HepG2 (cell line): ENCODE measurements around the gene ARHGAP25. TPM values are rescaled to one million over a fixed set of nuclear protein-coding genes. Genes with fewer than 3 reads are reported as not detected.

Experiments used
- ATAC-seq: fragments of 200-7000 bp; cut with Tn5 transposase; 3 replicates; pipeline ENCODE4 v1.9.1; 2020; ENCODE audit warnings: mild to moderate bottlenecking, moderate library complexity
- BruUV-seq: library from RNA; stranded (reverse); fragments of 400-500 nt; replicated peaks from 2 replicates; lab custom pipeline; 2021; lab: Mats Ljungman, UMichigan
- CTCF ChIA-PET: fragments of 300-600 bp; formaldehyde crosslinking; extraction: SDS; loops from one replicate; lab custom pipeline; 2021; ENCODE audit warnings: low total read pairs, inconsistent platforms, low intra/inter-chr PET ratio; lab: Yijun Ruan, JAX
- POLR2A ChIA-PET: fragments of 350-600 bp; sonication (Branson Sonifier 250); formaldehyde crosslinking; loops from one replicate; lab custom pipeline; 2020; ENCODE audit warnings: antibody characterized with exemption, inconsistent platforms; lab: Yijun Ruan, JAX
- DNase-seq: peaks from one replicate; pipeline ENCODE4 v3.0.0-alpha.2; 2015; ENCODE audit warnings: low spot score
- FAIRE-seq: peaks from 3 replicates; lab custom pipeline; 2011; peaks lifted over from hg19 to GRCh38; lab: Jason Lieb, UNC
- H2AFZ ChIP-seq: one replicate; pipeline ENCODE4 v1.6.1; 2011; ENCODE audit warnings: low read length, inconsistent platforms
- H3K27ac ChIP-seq: fragments of 300-600 bp; 3 replicates; pipeline ENCODE4 v1.8.0; 2011; ENCODE audit warnings: mixed run types, mild to moderate bottlenecking, mixed read lengths, low read length, inconsistent platforms; ENCODE audit not compliant: insufficient read depth; ENCODE audit errors: extremely low read length
- H3K27me3 ChIP-seq, 2 experiments: fragments of 200-600 bp in 1 of 2; 2 replicates in 1 of 2; 3 replicates in 1 of 2; pipeline versions ENCODE4 v1.6.0 to v1.8.0; 2011; ENCODE audit warnings: low read length in 2 of 2, mild to moderate bottlenecking in 2 of 2, moderate library complexity in 2 of 2, inconsistent platforms in 1 of 2; ENCODE audit not compliant: insufficient read depth in 2 of 2, control insufficient read depth in 1 of 2
- H3K36me3 ChIP-seq, 2 experiments: fragments of 200-600 bp in 1 of 2; replicated peaks in 1 of 2; 2 replicates in 1 of 2; 3 replicates in 1 of 2; pipeline versions ENCODE4 v1.5.1 to v1.8.0; 2011; ENCODE audit warnings: low read length in 2 of 2, inconsistent platforms in 1 of 2; ENCODE audit not compliant: insufficient read depth in 2 of 2, control insufficient read depth in 1 of 2
- H3K4me1 ChIP-seq: 2 replicates; pipeline ENCODE4 v1.5.1; 2012; ENCODE audit warnings: low read length, inconsistent platforms; ENCODE audit not compliant: insufficient read depth
- H3K4me2 ChIP-seq: 2 replicates; pipeline ENCODE4 v1.6.0; 2011; ENCODE audit warnings: low read depth, low read length, inconsistent platforms
- H3K4me3 ChIP-seq, 3 experiments: fragments of 200-600 bp in 1 of 3; sonication (generic), shearing (Covaris generic) in 1 of 3; replicated peaks in 1 of 3; 2 replicates each; pipeline ENCODE4 v1.5.1; 2011 to 2016; ENCODE audit warnings: low read length in 3 of 3, inconsistent platforms in 2 of 3, low read depth in 2 of 3, mild to moderate bottlenecking in 2 of 3, control low read depth in 1 of 3, mixed read lengths in 1 of 3; ENCODE audit not compliant: insufficient read depth in 1 of 3
- H3K79me2 ChIP-seq: one replicate; pipeline ENCODE4 v1.6.1; 2011; ENCODE audit warnings: low read length, inconsistent platforms; ENCODE audit not compliant: insufficient read depth
- H3K9ac ChIP-seq: 2 replicates; pipeline ENCODE4 v1.6.0; 2011; ENCODE audit warnings: mild to moderate bottlenecking, low read depth, low read length, inconsistent platforms; ENCODE audit not compliant: insufficient read depth
- H3K9me3 ChIP-seq: 2 replicates; pipeline ENCODE4 v1.5.1; 2012; ENCODE audit warnings: mild to moderate bottlenecking, low read length
- H4K20me1 ChIP-seq: 2 replicates; pipeline ENCODE4 v1.6.0; 2011; ENCODE audit warnings: inconsistent platforms, mild to moderate bottlenecking, low read length, moderate library complexity; ENCODE audit not compliant: insufficient read depth
- GABPA ChIP-seq, 2 experiments: IDR thresholded peaks; 2 replicates each; pipeline ENCODE4 v1.6.1; 2011 to 2016; ENCODE audit warnings: low read depth in 2 of 2, low read length in 1 of 2, missing biosample characterization in 1 of 2, missing genetic modification characterization in 1 of 2
- RAD21 ChIP-seq: fragments of 450-650 bp; formaldehyde crosslinking; IDR thresholded peaks from 2 replicates; pipeline ENCODE4 v1.5.0; 2020; ENCODE audit warnings: mild to moderate bottlenecking
- RORA ChIP-seq: sonication (generic); formaldehyde crosslinking; IDR thresholded peaks from 2 replicates; pipeline ENCODE4 v1.5.0; 2020; ENCODE audit warnings: mild to moderate bottlenecking, missing genetic modification reagents, moderate library complexity
- SMC3 ChIP-seq: IDR thresholded peaks from 2 replicates; pipeline ENCODE4 v1.6.1; 2011; ENCODE audit warnings: low read length, improper control_type of control experiment
- STAG1 ChIP-seq: sonication (generic); formaldehyde crosslinking; IDR thresholded peaks from 2 replicates; pipeline ENCODE4 v1.4.0; 2020; ENCODE audit warnings: missing genetic modification reagents
- ZKSCAN1 ChIP-seq: fragments of 150-350 bp; IDR thresholded peaks from 2 replicates; pipeline ENCODE4 v1.6.1; 2014; ENCODE audit warnings: low read length
- WGBS: methylation state at CpG from one replicate; pipeline ENCODE4 v1.1.6; 2017; ENCODE audit warnings: low lambda C conversion rate; 5-methylcytosine and 5-hydroxymethylcytosine counted together
- in situ Hi-C: cut with HindIII; loops from 2 replicates; pipeline ENCODE4 v1.10.0; 2017; ENCODE audit warnings: low pct_unique_long_range_greater_than_20kb; ENCODE audit not compliant: extremely low pct_ligation_motif_present
- intact Hi-C: fragments of 100-400 bp; cut with micrococcal nuclease; formaldehyde crosslinking; loops from one replicate; pipeline ENCODE4 v1.10.0; 2022; ENCODE audit not compliant: unreplicated experiment
- polyA plus RNA-seq, 8 experiments: library from polyadenylated mRNA; depleted of rRNA in 3 of 8; stranded (reverse) in 7 of 8; unstranded in 1 of 8; fragments of >200 nt; fragmentation: Illumina TruSeq in 4 of 8; extraction: Trizol in 4 of 8; gene quantifications; 2 replicates each; pipeline versions ENCODE4 v1.2.1 to v1.2.3, GENCODE V29; 2011 to 2016; ENCODE audit warnings: low read depth in 4 of 8, missing spikeins in 1 of 8, mixed read lengths in 1 of 8; ENCODE audit not compliant: insufficient read depth in 1 of 8
- total RNA-seq, 5 experiments: library from RNA; depleted of rRNA; stranded (reverse); fragments of >200 nt; fragmentation: Illumina TruSeq; extraction: Trizol; gene quantifications; 2 replicates each; pipeline ENCODE4 v1.2.3, GENCODE V29; 2016; ENCODE audit warnings: low read depth in 1 of 5
- TF ChIP-seq, protein P1 (sequence below): sonication (generic); formaldehyde crosslinking; IDR thresholded peaks from 2 replicates; pipeline ENCODE4 v1.4.0; 2020; ENCODE audit warnings: mild to moderate bottlenecking, missing genetic modification reagents
- TF ChIP-seq, protein P2 (sequence below): sonication (generic); formaldehyde crosslinking; IDR thresholded peaks from 2 replicates; pipeline ENCODE4 v1.5.0; 2020; ENCODE audit warnings: mild to moderate bottlenecking, missing genetic modification reagents, moderate library complexity

ARHGAP25 gene
- total and polyA plus RNA-seq, 2 of the 13 experiments (the other 11 are each of a cell fraction or from before 2014, with no cell fraction given): not detected

DNA sequence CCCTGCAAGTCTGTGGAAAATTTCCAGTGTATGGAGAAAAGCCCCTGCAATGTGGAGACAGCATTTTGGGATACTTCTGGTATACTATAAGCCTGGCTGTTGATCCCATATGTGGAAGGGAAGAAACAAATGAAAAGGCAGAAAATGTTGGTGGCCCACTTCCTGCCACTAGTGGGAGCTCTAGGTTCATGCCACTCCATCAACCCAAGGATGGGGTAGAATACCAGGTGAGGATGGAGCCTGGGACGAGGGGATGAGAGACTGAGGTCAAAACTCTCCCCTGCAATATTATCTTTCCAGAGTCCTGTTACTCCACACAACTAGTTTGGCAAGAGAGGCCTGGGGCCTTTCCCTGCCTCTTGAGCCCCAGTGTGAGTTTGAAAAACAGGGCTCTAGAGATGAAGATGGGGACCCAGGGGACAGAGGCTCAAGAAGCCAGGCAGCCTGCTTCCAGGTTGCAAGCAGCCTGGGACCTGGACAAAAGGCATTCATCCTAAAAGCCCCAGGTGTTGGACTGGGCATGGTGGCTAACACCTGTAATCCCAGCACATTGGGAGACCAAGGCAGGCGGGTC is 104.7 kb downstream of the ARHGAP25 start:
- Histone ChIP-seq H3K4me2 (no peak overlapping the region), H4K20me1 (no peaks in the 10 kb centered on the region), H3K4me1 (no peaks in the 10 kb centered on the region), H3K36me3 (no peaks in the 10 kb centered on the region), H3K4me3 (no peak overlapping the region), H2AFZ (no peak overlapping the region), H3K79me2 (no peaks in the 10 kb centered on the region), H3K9ac (no peak overlapping the region), H3K9me3 (0 out of 2 replicates have a peak, but pooled peaks cover 4% of the 10 kb centered on the region), H3K27ac (no peak overlapping the region), H3K27me3 (peaks cover 1 to 18% of the 10 kb centered on the region in 2 experiments; a peak in 2 of 5 replicates)
- TF ChIP-seq ZKSCAN1 (0 out of 2 replicates have a peak, but pooled peaks have one; percentile 23), RAD21 (CRISPR knock-in tag) (0 out of 2 replicates have a peak, but pooled peaks have one; percentile 15), GABPA (IDR thresholded peaks at IDR 0.05; ENCODE audit: low read depth, low read length) (no peak), GABPA (CRISPR knock-in tag; IDR thresholded peaks at IDR 0.05; ENCODE audit: low read depth) (0 out of 2 replicates have a peak, but pooled peaks have one; percentile 17), STAG1 (CRISPR knock-in tag) (peak; percentile 53), RORA (CRISPR knock-in tag) (no peak), SMC3 (peak; percentile 28; the same call in 1 of the 2 replicates)
- TF ChIP-seq, protein P1, sequence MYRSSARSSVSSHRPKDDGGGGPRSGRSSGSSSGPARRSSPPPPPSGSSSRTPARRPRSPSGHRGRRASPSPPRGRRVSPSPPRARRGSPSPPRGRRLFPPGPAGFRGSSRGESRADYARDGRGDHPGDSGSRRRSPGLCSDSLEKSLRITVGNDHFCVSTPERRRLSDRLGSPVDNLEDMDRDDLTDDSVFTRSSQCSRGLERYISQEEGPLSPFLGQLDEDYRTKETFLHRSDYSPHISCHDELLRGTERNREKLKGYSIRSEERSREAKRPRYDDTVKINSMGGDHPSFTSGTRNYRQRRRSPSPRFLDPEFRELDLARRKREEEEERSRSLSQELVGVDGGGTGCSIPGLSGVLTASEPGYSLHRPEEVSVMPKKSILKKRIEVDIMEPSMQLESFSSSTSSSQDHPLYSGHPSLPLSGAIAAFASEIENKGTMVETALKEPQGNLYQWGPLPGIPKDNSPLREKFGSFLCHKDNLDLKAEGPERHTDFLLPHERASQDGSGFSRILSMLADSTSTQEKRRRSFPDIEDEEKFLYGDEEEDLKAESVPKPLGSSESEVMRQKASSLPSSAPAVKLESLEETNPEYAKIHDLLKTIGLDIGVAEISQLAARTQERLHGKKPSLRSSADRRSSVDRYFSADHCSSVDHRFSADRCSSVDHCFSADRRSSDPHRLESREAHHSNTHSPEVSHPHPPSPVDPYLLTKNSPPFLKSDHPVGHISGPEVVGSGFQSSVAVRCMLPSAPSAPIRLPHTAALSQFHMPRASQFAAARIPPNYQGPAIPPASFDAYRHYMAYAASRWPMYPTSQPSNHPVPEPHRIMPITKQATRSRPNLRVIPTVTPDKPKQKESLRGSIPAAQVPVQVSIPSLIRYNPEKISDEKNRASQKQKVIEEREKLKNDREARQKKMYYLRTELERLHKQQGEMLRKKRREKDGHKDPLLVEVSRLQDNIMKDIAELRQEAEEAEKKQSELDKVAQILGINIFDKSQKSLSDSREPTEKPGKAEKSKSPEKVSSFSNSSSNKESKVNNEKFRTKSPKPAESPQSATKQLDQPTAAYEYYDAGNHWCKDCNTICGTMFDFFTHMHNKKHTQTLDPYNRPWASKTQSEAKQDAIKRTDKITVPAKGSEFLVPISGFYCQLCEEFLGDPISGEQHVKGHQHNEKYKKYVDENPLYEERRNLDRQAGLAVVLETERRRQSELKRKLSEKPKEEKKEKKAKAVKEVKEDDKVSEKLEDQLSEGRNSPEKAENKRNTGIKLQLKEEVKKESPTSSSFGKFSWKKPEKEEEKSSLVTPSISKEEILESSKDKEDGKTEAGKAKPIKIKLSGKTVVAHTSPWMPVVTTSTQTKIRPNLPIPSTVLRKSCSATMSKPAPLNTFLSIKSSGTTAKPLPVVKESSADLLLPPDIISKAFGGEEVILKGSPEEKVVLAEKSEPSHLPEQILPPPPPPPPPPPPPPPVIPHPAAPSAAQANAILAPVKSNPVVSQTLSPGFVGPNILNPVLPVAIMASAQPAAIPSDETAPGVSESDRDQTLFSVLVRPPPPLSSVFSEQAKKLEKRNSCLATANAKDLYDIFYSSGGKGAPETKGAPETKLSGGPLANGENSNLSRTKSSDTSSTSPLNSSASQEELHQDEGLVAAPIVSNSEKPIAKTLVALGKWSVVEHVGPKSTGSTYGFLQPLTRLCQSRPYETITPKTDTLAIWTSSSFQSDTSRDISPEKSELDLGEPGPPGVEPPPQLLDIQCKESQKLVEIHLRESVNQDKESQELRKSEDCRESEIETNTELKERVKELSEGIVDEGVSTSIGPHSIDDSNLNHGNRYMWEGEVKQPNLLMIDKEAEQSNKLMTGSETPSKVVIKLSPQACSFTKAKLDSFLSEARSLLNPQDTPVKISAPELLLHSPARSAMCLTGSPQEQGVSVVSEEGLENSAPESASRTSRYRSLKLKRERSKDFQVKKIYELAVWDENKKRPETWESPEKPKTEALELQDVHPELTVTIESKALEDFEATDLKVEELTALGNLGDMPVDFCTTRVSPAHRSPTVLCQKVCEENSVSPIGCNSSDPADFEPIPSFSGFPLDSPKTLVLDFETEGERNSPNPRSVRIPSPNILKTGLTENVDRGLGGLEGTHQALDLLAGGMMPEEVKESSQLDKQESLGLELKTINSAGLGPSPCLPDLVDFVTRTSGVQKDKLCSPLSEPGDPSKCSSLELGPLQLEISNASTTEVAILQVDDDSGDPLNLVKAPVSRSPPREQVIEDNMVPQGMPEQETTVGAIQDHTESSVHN: no peak
- TF ChIP-seq, protein P2, sequence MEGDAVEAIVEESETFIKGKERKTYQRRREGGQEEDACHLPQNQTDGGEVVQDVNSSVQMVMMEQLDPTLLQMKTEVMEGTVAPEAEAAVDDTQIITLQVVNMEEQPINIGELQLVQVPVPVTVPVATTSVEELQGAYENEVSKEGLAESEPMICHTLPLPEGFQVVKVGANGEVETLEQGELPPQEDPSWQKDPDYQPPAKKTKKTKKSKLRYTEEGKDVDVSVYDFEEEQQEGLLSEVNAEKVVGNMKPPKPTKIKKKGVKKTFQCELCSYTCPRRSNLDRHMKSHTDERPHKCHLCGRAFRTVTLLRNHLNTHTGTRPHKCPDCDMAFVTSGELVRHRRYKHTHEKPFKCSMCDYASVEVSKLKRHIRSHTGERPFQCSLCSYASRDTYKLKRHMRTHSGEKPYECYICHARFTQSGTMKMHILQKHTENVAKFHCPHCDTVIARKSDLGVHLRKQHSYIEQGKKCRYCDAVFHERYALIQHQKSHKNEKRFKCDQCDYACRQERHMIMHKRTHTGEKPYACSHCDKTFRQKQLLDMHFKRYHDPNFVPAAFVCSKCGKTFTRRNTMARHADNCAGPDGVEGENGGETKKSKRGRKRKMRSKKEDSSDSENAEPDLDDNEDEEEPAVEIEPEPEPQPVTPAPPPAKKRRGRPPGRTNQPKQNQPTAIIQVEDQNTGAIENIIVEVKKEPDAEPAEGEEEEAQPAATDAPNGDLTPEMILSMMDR (CRISPR knock-in tag): peak; percentile 64
- FAIRE-seq (no peak), DNase-seq (no peak), ATAC-seq (peak; percentile 27; the same call in 1 of the 3 replicates)
- ChIA-PET CTCF (interaction anchor here (1.2 kb wide), 1 partner anchor 86 kb away, joined by 4 read pairs; no protein-coding TSS in a partner anchor), POLR2A (no interaction called here)
- in situ Hi-C loops: no loop called here
- BruUV-seq: no TSS peak
- intact Hi-C loops: loop anchor here (5.0 kb wide), 1 partner anchor 68 kb away; no protein-coding TSS in a partner anchor
- 10% methylated on average over 2 of the region's 2 CpGs for WGBS
